ENCODE data around the gene PDRG1.

PDRG1 gene

GRCh38 chr20:31908424-31908823 lies 43.4 kb downstream of the PDRG1 start:
- no peak for DNase-seq

GRCh38 chr20:31908016-31908415 lies 43.8 kb downstream of the PDRG1 start:
- no peak for DNase-seq

- DNase-seq = no peak
These were observed 44.8 kb downstream of the PDRG1 start for GRCh38 chr20:31907046-31907445.

- no peak for DNase-seq
These were observed 45.8 kb downstream of the PDRG1 start for GRCh38 chr20:31906001-31906400.

- DNase-seq = no peak
These were observed 48.0 kb downstream of the PDRG1 start for GRCh38 chr20:31903627-31904386.

- no peak for DNase-seq
These were observed 50.2 kb downstream of the PDRG1 start for GRCh38 chr20:31901615-31902014.

- peak in 6 of 56 donors; percentile 0 to 15 (median 8) for DNase-seq
These were observed 54.3 kb downstream of the PDRG1 start for GRCh38 chr20:31897541-31897940.

GRCh38 chr20:31896049-31896448 lies 55.8 kb downstream of the PDRG1 start:
- no peak for DNase-seq

GRCh38 chr20:31894980-31895675 lies 56.7 kb downstream of the PDRG1 start:
- peak in 26 of 56 donors; percentile 2 to 58 (median 26) for DNase-seq

Measured in amygdala (tissue), 56 donors.